ENCODE data around the gene AKT3.

The AKT3 gene

DNA sequence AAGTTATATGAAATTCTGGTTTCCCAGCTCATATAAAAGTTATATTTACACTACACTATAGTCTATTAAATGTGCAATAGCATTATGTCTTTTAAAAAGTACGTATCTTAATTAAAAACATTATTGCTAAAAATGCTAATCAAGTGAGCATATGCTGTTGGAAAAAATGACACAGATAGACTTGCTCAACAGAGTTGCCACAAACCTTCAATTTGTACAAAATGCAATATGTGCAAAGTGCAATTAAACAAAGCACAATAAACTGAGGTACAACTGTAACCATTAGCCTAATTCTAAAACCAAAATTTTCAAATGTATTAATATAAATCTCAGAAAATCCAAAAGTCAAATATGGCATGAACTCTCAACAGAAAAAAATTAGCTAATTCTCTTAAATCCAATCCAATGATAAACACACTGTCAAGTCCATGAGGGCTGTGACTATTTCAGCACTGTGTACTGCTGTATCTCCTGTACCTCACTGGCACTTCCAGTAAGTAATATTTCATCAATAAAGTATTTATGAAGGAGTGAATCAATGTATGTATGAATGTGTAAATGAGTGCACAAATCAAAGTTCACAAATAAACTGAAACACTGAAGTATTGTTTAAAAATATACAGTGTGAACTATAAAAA lies 116.3 kb downstream of the AKT3 start:
- DNase-seq (ENCODE audit: extremely low read depth in 1 of 2, low read depth in 1 of 2), result no peak

DNA sequence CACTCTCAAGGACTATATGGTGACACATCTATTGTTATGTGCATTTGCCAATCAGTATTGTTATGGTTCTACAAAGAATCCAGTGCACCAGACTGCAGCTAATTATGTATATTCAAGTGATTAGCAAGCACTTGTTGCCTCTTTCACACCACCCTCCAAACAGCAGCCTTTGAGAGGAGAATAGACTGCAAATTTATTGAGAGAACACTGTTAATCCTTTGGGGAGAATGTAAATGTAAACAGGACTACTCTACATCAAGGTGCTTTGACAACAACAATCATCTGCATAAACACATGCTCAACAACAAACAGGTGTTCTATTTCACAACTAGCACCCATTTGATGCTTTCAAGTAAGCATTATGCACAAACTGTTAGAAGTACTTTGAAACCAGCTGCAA lies 117.4 kb downstream of the AKT3 start:
- no peak for DNase-seq (ENCODE audit: extremely low read depth in 1 of 2, low read depth in 1 of 2)

DNA sequence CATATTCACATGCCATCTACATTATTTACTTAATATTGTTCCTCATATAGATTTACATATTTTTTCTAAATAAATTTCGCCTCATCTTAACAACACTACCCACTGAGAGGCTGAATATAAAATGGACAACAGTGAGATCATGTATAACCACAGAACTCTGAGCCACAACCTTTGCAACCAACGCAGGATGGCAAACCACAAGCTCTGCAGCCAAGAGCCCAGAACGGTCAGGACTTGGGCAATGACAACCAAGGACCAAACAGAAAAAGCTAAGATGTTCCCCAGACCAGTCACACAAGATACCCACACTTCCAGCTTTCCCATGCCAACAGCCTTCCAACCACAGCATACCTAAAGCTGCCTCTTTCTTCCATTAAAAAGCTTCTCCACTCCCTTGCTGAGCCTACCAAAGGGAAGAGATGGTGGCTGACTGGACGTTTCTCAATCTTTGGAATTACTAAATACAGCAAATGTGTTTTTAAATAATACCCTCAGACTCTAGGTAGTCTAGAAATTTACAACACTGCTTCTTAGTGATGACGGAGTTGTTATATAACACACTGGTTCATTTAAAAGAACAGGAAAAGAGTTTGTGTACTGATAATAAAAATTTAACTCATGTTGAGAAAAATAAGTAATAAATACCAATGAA lies 117.9 kb downstream of the AKT3 start:
- no peak for DNase-seq (ENCODE audit: extremely low read depth in 1 of 2, low read depth in 1 of 2)

GRCh38 chr1:243731301-243731891 lies 118.6 kb downstream of the AKT3 start:
- no peak for DNase-seq (ENCODE audit: extremely low read depth in 1 of 2, low read depth in 1 of 2)

DNA sequence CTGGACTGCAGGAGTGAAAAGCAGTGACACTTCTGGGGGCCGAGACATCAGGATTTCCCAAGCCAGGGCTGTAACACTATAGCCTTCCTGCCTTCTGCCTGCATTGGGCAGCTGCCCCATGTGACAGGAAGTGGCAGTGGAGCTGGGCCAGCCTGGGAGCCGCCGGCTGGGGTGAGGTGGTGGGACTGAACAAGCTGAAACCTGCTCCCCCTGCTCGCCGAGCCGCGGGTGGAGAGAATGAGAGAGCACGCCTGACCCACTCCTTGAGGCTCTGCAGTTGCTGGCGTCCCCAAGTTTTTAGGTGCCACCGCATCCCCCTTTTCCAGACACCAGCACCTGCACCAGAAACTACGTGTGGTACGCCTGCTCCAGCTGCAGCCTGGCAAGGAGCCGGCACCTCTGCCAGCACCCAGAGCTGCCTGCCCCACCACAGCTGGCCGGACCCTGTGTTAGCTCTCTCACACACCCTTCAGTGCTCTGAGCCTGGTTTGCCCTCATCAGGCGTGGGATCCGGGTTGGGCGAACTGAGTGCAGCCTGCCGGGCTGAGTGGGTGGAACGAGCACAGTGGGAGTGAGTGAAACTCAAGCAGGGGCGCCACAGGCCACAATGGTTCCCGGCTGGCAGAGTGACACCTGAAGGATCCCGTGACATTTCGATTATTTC lies 119.4 kb downstream of the AKT3 start:
- DNase-seq (ENCODE audit: extremely low read depth in 1 of 2, low read depth in 1 of 2), result no peak

GRCh38 chr1:243729956-243730355 lies 120.1 kb downstream of the AKT3 start:
- DNase-seq (ENCODE audit: extremely low read depth in 1 of 2, low read depth in 1 of 2), result no peak

GRCh38 chr1:243727503-243728203 lies 122.4 kb downstream of the AKT3 start:
- no peak for DNase-seq (ENCODE audit: extremely low read depth in 1 of 2, low read depth in 1 of 2)

GRCh38 chr1:243726806-243727502 lies 123.1 kb downstream of the AKT3 start:
- DNase-seq (ENCODE audit: extremely low read depth in 1 of 2, low read depth in 1 of 2), result no peak

DNA sequence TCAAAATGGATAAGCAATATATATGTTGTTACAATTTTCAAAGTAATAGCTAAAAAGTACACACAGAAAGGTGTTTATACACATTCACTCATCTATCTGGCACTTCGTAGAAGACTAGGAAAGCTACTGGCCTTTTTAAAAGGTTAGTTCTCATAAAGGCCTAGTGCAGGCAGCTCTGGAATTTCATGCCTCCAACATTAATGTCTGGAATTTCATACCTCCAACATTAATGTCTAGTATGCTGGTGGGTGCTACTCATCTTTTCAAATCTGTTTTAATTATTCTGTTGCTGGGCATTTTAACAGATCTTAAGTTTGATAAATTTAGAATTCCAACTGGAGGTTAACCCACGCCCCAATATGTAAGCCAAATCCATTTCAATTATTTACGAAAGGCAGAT lies 124.2 kb downstream of the AKT3 start:
- no peak for DNase-seq (ENCODE audit: extremely low read depth in 1 of 2, low read depth in 1 of 2)

- DNase-seq (ENCODE audit: extremely low read depth in 1 of 2, low read depth in 1 of 2), result no peak
Observed at GRCh38 chr1:243725075-243725474, 125.0 kb downstream of the AKT3 start.

DNA sequence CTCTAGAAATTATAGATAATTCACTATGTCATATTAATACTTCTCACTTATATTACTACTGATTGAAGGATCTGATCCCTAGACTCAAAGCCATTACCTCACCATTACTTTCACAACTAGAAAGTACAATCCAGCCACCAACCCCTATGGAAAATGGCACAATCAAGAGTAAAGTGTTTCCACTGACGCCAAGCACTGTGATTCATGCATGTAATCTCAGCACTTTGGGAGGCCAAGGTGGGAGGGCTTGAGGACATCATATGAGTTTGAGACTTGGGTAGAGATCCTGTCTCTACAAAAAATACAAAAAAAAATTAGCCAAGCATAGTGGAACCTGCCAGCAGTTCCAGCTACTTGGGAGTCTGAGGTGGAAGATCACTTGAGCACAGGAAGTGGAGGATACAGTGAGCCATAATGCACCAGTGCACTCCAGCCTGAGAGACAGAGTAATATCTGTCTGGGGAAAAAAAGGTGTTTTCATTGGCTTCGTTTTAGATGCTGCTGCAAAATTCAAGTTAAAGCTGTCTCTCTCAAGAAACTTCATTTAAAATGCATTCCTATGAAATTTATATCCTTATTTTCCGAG lies 126.5 kb downstream of the AKT3 start:
- no peak for DNase-seq (ENCODE audit: extremely low read depth in 1 of 2, low read depth in 1 of 2)

GRCh38 chr1:243723050-243723449 lies 127.0 kb downstream of the AKT3 start:
- DNase-seq (ENCODE audit: extremely low read depth in 1 of 2, low read depth in 1 of 2), result no peak

- DNase-seq (ENCODE audit: extremely low read depth in 1 of 2, low read depth in 1 of 2), result no peak
Observed at GRCh38 chr1:243719476-243719875, 130.6 kb downstream of the AKT3 start.

DNA sequence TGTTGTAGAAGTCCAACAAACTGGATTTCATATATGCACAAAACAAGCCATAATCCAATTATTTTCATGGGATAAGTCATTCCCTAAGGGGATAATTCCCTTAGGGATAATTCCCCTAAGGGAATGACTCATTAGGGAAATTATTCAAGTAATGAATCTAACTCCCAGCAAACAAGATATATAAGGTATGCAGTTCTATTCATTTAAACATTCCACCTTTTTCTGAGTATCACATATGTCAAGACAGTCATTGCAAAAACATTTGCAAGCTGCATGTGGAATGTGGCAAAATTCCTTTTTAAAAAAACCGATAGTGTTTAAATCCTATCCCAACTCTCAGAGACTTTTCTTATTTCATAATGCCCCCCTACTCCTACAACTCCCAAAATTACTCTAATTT lies 131.2 kb downstream of the AKT3 start:
- no peak for DNase-seq (ENCODE audit: extremely low read depth in 1 of 2, low read depth in 1 of 2)

GRCh38 chr1:243718022-243718421 lies 132.0 kb downstream of the AKT3 start:
- no peak for DNase-seq (ENCODE audit: extremely low read depth in 1 of 2, low read depth in 1 of 2)

- no peak for DNase-seq (ENCODE audit: extremely low read depth in 1 of 2, low read depth in 1 of 2)
Observed at GRCh38 chr1:243716906-243717305, 133.1 kb downstream of the AKT3 start.

DNA sequence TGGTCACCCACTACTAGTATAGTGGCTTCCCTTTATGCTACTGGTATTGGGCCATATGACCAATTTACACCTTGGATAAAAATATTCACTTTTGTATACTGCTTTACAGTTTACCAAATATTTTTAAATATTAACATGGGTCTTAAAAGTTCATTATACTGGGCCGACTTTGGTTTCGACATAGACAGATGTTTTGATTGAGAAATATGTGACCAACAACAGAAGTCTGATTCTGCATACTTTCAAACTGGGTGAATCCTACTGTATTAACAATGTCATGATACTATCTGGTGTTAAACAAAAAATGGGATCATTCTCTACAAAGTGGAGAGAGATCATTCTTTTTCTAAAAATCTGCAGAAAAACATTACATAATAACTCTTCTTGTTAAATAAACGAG lies 134.8 kb downstream of the AKT3 start:
- DNase-seq (ENCODE audit: extremely low read depth in 1 of 2, low read depth in 1 of 2), result no peak

DNA sequence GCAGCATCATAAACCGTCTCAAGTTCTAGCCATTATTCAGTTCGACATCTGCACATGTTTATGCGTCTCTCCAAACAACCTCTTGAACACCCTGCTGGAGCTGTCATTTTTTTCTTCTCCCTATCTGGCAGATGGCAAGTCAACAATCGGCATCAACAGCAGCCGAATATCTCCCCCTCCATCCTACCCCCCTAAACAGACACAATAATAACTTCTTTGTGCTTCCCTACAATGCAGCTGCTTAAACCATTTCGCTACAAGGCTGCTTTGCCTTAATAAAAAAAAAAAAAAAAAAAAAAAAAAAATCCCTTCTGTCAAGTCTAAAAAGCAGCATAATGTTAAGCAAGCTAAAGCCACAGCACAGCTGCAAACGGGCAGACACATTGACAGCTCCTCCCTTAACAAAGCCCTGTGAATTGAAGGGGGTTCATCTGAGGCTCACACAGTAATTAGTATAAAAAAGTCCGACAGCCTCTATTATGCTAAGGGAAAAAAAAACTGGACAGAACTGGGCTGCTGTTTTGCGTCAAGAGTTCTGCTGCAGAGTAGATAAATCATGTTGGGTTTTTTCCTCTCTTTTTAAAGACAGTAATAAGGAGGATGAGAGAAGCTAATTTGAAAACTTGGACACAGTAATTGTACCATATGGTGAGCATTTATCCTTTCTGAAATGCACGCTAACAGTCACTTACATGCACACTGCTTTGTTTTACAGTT lies 136.4 kb downstream of the AKT3 start:
- DNase-seq (ENCODE audit: extremely low read depth in 1 of 2, low read depth in 1 of 2), result no peak

DNA sequence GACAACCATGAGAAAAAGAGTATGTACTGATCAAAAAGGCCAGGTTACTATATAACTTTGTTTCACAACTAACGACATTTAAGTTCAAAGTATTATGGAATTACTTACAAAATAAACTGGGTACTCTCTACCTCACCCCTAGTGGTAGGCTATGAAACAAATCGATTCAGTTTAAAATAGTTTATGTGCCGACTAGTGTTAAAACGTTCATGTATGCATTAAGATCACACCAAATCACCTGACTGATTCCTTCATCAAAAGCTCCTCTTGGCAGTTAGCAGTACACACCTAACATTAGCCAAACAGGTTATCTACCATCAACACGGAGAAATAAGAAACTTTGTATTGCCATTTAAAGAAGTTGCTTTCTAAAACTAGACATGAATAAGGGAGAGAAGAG lies 137.1 kb downstream of the AKT3 start:
- no peak for DNase-seq (ENCODE audit: extremely low read depth in 1 of 2, low read depth in 1 of 2)

- DNase-seq (ENCODE audit: extremely low read depth in 1 of 2, low read depth in 1 of 2), result no peak
Observed at GRCh38 chr1:243712242-243712641, 137.8 kb downstream of the AKT3 start.

Measured in stimulated activated CD8-positive, alpha-beta memory T cell treated with anti-CD3 and anti-CD28 coated beads, Interleukin-7, amount 100 ng/mL, for 48 hours (primary cell).